NCI-H1105 (cell line): ENCODE data around the gene MYMX.

ENCODE experiments used
- DNase-seq: peaks from one replicate; lab custom pipeline; 2025; lab: John Stamatoyannopoulos, UW

The MYMX gene

GRCh38 chr6:44232676-44233566 is 16.2 kb downstream of the MYMX start:
- DNase-seq: no peak

- DNase-seq: no peak
Observed at GRCh38 chr6:44233567-44234100, 16.9 kb downstream of the MYMX start.

- no peak for DNase-seq
Observed at GRCh38 chr6:44234101-44235025, 17.6 kb downstream of the MYMX start.

GRCh38 chr6:44235269-44235668 is 18.5 kb downstream of the MYMX start:
- DNase-seq: no peak

GRCh38 chr6:44235891-44236516 is 19.3 kb downstream of the MYMX start:
- no peak for DNase-seq

- DNase-seq: peak; percentile 72
Observed at GRCh38 chr6:44237021-44237812, 20.5 kb downstream of the MYMX start.

- peak; percentile 56 for DNase-seq
Observed at GRCh38 chr6:44237813-44238433, 21.2 kb downstream of the MYMX start.

- DNase-seq: no peak
Observed at GRCh38 chr6:44238687-44239350, 22.1 kb downstream of the MYMX start.

- DNase-seq: no peak
Observed at GRCh38 chr6:44243345-44243744, 26.6 kb downstream of the MYMX start.

GRCh38 chr6:44245391-44245911 is 28.7 kb downstream of the MYMX start:
- DNase-seq: no peak

GRCh38 chr6:44245912-44246662 is 29.4 kb downstream of the MYMX start:
- DNase-seq: peak; percentile 84

GRCh38 chr6:44246663-44247337 is 30.1 kb downstream of the MYMX start, which contains the start of gene HSP90AB1:
Gene HSP90AB1 (plus strand): TSS chr6:44247101. CDS start chr6:44248630, 1,529 bp downstream.
- peak; percentile 97 for DNase-seq

GRCh38 chr6:44247338-44248302 is 30.9 kb downstream of the MYMX start:
- DNase-seq: peak; percentile 26

GRCh38 chr6:44248579-44248978 is 31.9 kb downstream of the MYMX start:
- no peak for DNase-seq

GRCh38 chr6:44249082-44249748 is 32.5 kb downstream of the MYMX start:
- no peak for DNase-seq

- DNase-seq: no peak
Observed at GRCh38 chr6:44250067-44250717, 33.5 kb downstream of the MYMX start.
